Measurements from ENCODE around the gene FN1.
"Not testable (repeated sequence)": the region's sequence is repeated elsewhere in the genome, so short reads cannot be mapped to it uniquely, and the experiment has no call there.

The FN1 gene

DNA sequence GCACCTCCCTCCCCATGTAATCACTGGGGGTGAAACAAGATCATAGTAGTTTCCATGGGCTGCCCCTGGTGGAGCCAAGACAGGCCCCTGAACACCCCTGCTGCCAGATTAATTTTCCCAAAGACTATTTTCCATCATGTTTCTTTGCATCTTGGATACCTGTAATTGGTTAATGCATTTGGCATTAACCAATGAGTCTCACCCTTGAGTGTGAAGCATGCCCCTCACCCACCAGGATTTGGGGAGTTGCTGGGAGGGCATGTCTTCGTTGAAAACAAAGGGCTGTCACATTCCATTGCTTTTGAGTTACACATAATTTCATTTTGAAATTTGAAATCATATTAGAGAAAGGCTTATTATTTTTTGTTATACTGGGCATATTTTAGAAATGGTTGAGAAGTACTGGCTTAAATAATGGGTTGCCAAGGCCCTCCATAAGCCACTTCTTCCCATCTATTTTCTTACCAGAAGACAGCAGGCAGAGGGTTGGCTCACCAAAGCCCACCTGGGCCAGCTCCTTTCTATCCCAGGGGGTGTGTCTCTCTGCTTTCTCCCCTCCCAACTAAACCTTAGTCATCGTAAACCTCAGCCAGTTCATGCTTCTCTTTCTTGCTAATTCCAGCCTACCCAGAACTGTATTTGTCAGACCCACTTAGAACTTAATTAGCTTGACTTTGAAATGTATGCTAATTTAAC lies 72.3 kb downstream of the FN1 start:
- DNase-seq: no peak

DNA sequence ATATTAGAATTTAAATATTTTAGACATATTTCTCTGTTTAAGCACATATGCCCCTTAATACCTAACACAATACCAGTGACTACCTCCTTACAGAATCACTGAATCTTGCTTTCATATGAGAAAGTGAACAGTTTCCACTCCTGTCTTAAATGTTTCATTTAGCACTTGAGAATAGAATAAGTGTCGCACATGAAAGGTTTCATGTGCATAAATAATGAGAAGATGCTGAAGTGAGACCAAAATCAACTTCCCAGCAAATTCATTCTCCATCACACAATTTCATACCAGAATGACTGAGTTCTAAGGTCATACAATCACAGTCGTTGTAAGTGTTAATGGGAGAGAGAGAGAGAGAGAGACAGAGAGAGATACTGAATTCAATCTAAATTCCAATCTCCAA lies 72.8 kb downstream of the FN1 start:
- DNase-seq: no peak

DNA sequence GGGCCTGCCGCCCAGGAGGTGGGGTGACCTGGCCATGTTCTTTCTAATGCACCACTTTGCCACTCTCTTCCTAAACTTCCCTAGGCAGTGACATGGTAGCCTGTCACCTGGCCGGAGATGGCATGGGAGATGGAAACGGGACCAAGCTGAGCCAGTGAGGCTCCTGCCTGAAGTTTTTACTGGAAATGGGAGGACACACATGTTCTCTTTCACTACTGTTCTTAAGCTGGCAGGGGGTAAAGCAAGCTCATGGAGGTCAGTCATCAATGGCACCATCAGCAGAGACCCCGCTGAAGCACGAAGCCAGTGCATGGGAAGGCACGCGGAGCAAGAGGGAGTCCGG lies 73.3 kb downstream of the FN1 start:
- no peak for DNase-seq

DNA sequence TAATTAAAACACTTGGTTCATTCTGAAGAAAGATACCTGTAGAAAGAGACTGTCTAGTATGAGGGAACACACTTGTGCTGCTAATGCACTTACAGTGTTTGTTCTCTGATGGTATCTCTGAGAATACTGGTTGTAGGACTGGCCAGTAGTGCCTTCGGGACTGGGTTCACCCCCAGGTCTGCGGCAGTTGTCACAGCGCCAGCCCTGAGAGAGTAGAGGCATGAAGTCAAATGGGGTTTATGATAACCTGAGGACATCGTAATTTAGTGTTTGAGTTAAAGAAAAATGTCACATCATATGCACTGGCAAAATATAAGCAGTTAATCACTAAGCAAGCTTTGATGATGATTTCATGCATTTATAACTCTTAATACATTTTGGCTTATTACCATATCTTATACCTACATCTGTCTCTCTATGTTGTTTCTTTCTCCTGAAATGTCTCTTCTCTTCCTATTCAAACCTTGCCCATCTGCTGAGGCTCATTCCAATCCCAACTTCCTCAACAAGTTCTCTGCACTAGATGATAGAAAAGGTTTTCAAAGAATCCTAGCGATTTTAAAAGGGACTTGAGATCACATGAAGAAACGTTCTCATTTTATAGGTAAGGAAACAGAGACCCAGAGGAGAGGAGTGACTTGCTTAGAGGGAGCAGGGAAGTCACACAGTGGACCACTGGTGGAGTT lies 73.8 kb downstream of the FN1 start:
- no peak for DNase-seq

DNA sequence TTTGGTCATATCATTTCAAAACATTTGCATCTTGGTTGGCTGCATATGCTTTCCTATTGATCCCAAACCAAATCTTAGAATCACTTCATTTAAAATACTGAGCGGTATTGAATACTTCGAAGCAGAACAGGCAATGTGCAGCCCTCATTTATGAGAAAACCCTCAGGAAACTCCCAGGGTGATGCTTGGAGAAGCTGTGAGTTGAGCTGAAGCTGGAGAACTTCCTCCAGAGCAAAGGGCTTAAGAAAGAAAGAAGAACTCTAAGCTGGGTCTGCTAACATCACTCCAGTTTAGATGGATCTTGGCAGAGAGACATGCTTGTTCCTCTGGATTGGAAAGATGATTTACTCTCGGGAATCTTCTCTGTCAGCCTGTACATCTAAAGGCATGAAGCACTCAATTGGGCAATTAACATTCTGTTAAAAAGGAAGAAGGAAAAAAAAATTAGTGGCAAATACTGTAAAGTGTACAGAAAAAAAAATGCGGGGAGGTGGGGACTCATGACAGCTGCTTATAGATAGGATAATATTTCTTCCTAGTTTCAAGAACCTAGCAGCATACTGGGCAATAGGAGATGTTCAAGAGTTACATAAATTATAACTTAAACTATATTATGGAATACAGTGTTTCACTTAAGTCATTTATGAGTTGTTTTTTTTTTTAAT lies 74.5 kb downstream of the FN1 start:
- DNase-seq: no peak

DNA sequence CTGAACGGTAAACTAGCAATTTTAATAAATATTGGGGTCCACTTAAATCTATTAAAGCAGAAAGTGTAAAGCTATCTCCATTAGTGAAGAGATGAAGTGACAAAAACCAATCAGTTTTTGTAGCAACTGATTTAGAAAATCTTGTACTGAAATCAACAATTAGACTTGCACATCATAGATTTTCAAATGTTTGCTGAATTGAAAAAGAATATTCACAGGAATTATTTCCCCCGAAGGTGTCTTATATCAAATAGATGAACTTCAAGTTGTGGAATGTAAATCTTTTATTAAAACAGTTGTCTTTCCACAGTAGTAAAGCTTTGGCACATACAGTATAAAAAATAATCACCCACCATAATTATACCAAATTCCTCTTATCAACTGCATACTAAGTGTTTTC lies 75.3 kb downstream of the FN1 start:
- DNase-seq: no peak

- not testable (repeated sequence) for DNase-seq
Measured at GRCh38 chr2:215360059-215360458, 75.8 kb downstream of the FN1 start.

GRCh38 chr2:215359576-215359922 lies 76.3 kb downstream of the FN1 start:
- no peak for DNase-seq

DNA sequence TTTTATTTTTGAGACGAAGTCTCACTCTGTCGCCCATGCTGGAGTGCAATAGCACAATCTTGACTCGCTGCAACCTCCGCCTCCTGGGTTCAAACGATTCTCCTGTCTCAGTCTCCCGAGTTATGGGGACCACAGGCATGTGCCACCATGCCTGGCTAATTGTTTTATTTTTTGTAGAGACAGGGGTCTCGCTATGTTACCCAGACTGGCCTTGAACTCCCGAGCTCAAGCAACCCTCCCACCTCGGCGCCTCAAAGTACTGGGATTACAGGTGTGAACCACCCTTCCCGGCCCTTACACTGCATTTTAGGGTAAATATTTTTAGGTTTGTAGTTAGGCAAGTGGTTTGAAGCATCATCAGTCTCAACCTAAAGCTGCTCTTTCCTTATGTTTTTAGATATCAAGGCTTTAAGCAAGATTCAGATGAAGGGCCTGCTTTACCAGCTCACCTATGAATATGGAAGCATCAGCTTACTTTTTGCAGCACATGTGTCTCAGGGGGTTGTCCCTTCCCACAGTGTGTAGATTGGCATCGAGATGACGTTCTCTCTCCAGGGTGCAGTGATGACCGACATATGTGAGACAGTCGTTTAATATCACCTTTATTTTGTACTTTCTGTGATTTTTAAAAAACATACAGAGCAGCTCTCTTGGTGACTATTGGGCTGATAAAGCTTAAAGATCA lies 76.8 kb downstream of the FN1 start:
- no peak for DNase-seq

DNA sequence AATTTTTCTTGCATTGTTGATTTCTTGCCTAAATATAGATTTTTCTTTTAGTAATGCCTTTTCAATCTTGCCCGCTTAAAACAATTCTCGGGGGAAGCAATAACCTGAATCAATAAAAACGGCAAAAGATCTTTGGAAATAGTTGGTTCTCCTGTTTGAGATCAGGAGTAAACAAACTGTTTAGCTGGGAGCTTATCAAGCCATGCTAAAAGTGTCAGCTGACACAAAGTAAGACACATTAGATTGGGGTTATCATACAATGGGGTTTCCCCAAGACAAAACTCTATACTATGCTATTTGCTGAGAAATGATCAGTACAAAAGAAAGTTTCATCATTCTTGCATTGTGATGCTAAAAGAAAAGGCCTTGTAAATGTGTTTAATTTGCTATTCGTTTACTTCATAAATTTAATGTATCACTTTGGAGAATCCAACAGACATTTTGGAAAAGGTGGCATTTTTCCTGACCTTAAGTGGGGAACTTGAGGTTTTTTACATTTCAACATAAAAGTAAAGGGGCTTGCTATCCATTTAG lies 77.5 kb downstream of the FN1 start:
- DNase-seq: no peak

DNA sequence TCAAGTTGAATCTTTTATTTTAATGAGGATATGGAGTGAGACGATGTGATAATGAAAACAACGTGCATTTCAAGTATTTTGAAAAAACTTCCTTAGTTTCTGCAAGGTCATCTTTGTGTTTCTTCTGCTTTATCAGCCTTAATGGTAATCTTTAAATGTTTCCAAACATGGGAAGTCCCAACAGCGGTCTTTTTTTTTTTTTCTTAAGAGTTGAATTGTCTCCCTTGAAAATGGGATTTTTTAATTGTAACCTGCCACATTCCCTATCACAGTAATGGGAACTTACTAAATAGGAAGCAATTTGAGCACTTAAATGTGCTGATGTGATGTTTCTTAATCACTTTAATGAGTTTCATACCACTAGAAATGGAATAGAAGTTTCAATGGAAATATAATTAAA lies 78.2 kb downstream of the FN1 start:
- DNase-seq: no peak

GRCh38 chr2:215356948-215357461 lies 78.9 kb downstream of the FN1 start:
- DNase-seq: no peak

GRCh38 chr2:215356334-215356947 lies 79.4 kb downstream of the FN1 start:
- DNase-seq: no peak

DNA sequence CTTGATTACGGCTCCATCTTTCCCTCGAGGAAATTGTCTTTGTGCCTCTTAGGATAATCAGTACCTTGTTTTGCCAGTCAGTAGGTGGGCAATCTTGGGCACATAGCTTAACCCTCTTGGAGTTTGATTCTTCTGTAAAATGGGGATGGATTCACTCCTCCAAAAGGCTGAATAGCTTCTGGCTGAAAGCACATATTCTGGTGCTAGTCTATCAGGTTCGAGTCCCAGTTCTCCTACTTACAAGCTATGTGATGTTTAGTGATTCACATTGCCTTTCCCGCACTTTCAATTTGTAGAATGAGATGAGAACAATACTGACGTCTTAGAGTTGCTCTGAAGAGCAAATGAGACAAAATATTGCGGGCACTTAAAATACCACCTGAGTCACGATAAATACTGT lies 80.1 kb downstream of the FN1 start:
- DNase-seq: no peak

- no peak for DNase-seq
Measured at GRCh38 chr2:215354771-215355695, 80.8 kb downstream of the FN1 start.

DNA sequence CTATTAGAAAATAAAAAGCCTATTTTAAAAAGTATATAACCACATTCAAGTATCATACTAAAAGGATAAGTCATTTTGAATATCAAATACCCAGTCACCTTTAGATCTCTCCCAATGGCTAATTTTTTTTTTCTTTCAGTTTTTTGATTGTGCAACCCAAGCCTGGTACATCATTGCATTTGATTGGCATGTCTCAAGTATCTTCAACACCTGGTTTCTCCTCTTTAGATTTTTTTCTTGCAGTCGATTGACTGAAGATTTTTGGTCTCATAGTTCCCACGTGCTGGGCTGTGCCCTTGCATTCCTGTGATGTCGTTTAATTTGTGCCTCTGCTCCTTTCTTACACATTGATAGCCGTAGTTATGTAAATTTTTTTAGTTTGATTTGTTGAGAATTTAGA lies 83.3 kb downstream of the FN1 start:
- no peak for DNase-seq

DNA sequence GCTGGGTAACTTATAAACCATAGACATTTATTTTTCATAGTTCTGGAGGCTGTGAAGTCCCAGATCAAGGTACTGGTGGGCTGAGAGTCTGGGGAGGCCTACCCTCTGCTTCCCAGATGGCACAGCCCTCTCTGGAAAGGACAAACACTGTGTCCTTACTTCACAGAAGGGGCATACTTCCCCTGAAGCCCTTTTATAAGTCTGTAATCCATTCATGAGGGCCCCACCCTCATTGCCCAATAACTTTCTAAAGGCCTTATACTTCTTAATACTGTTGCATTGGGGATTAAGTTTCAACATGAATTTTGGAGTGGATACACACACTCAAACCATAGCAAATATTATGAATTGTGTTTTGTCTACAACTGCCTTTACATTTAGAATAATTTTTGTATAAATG lies 88.0 kb downstream of the FN1 start:
- no peak for DNase-seq

- no peak for DNase-seq
Measured at GRCh38 chr2:215338883-215339679, 96.8 kb downstream of the FN1 start.

DNA sequence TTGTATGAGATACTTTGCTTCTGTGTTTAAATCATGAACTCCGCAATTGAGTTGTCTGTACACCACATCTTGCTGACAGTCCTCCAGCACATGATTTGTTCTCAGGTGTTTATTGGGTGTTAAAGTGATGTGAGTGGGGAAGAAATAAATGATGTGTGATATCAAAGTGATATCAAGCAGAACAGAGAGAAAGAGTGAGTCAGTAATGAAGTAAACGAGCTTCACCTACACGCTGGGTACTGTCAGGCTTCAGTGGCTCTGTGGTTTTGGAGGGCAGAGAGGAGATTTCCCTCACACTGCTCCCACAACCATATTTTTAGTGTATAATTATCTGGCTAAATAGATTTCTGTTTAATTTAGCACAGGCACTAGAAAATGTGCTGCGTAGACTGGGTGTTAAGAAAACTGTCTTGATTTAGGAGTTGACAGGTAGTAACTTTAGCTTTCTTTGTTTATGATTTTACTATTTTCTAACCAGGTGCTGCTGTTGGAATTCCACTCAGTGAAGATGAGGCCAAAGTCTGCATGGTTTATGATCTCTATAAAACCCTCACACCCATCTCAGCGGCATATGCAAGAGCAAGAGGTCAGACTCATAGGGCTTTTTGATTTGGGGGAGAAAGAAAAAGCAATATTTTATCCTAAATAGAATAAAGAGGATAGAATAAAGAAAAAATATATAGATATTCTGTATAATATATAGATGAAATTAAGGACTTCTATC lies 102.8 kb downstream of the FN1 start:
- DNase-seq: no peak

GRCh38 chr2:215328066-215328465 lies 107.8 kb downstream of the FN1 start:
- DNase-seq: no peak

Data from stimulated activated CD8-positive, alpha-beta memory T cell treated with anti-CD3 and anti-CD28 coated beads, Interleukin-4, amount 100 ng/mL, for 48 hours (primary cell).